Keratinocyte (primary cell): ENCODE measurements around the gene RNASE12. TPM values are rescaled to one million over a fixed set of nuclear protein-coding genes. Genes with fewer than 3 reads are reported as not detected.

Experiments used
- DNase-seq: peaks from one replicate; pipeline ENCODE4 v3.0.0-alpha.2; 2011; ENCODE audit warnings: low read depth, missing footprints, low spot score
- FAIRE-seq: peaks from 2 replicates; lab custom pipeline; 2011; peaks lifted over from hg19 to GRCh38; lab: Jason Lieb, UNC
- H2AFZ ChIP-seq: 2 replicates; pipeline ENCODE4 v1.6.0; 2012; ENCODE audit warnings: low read length, control low read depth, inconsistent platforms; ENCODE audit not compliant: control insufficient read depth
- H3K27ac ChIP-seq: 2 replicates; pipeline ENCODE4 v1.5.1; 2011; ENCODE audit warnings: low read length; ENCODE audit not compliant: control insufficient read depth, insufficient read depth
- H3K27me3 ChIP-seq: 3 replicates; pipeline ENCODE4 v1.6.0; 2011; ENCODE audit warnings: low read length; ENCODE audit not compliant: control insufficient read depth, insufficient read depth; ENCODE audit errors: extremely low read depth
- H3K36me3 ChIP-seq, 2 experiments: 2 replicates in 1 of 2; 3 replicates in 1 of 2; pipeline ENCODE4 v1.5.1; 2011; ENCODE audit warnings: low read length in 2 of 2, mild to moderate bottlenecking in 1 of 2; ENCODE audit not compliant: control insufficient read depth in 2 of 2, insufficient read depth in 2 of 2; ENCODE audit errors: extremely low read depth in 1 of 2
- H3K4me1 ChIP-seq: 3 replicates; pipeline ENCODE4 v1.5.1; 2011; ENCODE audit warnings: low read length; ENCODE audit not compliant: control insufficient read depth, insufficient read depth; ENCODE audit errors: extremely low read depth
- H3K4me2 ChIP-seq: 3 replicates; pipeline ENCODE4 v1.6.0; 2011; ENCODE audit warnings: low read depth, low read length; ENCODE audit not compliant: control insufficient read depth, insufficient read depth; ENCODE audit errors: extremely low read depth
- H3K4me3 ChIP-seq, 3 experiments: fragments of 200-600 bp in 1 of 3; sonication (generic) in 1 of 3; 2 replicates in 2 of 3; 3 replicates in 1 of 3; pipeline ENCODE4 v1.5.1; 2011 to 2016; ENCODE audit warnings: low read length in 3 of 3, mild to moderate bottlenecking in 3 of 3, control low read depth in 2 of 3, inconsistent platforms in 1 of 3, low read depth in 1 of 3, mixed read lengths in 1 of 3, mixed run types in 1 of 3, moderate library complexity in 1 of 3; ENCODE audit not compliant: control insufficient read depth in 2 of 3, insufficient read depth in 2 of 3; ENCODE audit errors: extremely low read depth in 1 of 3
- H3K79me2 ChIP-seq: 2 replicates; pipeline ENCODE4 v1.6.0; 2012; ENCODE audit warnings: low read length; ENCODE audit not compliant: control insufficient read depth, insufficient read depth
- H3K9ac ChIP-seq: 3 replicates; pipeline ENCODE4 v1.6.0; 2011; ENCODE audit warnings: low read length; ENCODE audit not compliant: control insufficient read depth, insufficient read depth; ENCODE audit errors: extremely low read depth
- H3K9me1 ChIP-seq: 3 replicates; pipeline ENCODE4 v1.6.0; 2011; ENCODE audit warnings: low read length; ENCODE audit not compliant: control insufficient read depth, insufficient read depth; ENCODE audit errors: extremely low read depth
- H3K9me3 ChIP-seq: 2 replicates; pipeline ENCODE4 v1.5.1; 2012; ENCODE audit warnings: low read depth, low read length; ENCODE audit not compliant: control insufficient read depth
- H4K20me1 ChIP-seq: 3 replicates; pipeline ENCODE4 v1.6.0; 2011; ENCODE audit warnings: low read length; ENCODE audit not compliant: control insufficient read depth, insufficient read depth; ENCODE audit errors: extremely low read depth
- EZH2 ChIP-seq: IDR thresholded peaks from one replicate; pipeline ENCODE4 v1.6.1; 2012; ENCODE audit warnings: inconsistent platforms, mild to moderate bottlenecking, low read length, moderate library complexity
- dilution Hi-C: fragments of 300-500 bp; cut with MboI; formaldehyde crosslinking; loops from one replicate; pipeline ENCODE4 v1.7.0; 2020; ENCODE audit warnings: low sequenced_read_pairs; ENCODE audit not compliant: extremely low pct_ligation_motif_present
- polyA plus RNA-seq, 5 experiments: library from polyadenylated mRNA; depleted of rRNA in 3 of 5; stranded (reverse) in 3 of 5; stranded (forward) in 1 of 5; unstranded in 1 of 5; fragments of >200 nt; gene quantifications; 1 replicate in 1 of 5; 2 replicates in 3 of 5; 3 replicates in 1 of 5; pipeline versions ENCODE4 v1.2.1 to v1.2.3, GENCODE V29; 2011 to 2012; ENCODE audit warnings: missing spikeins in 2 of 5, low read depth in 1 of 5, low replicate concordance in 1 of 5
- TF ChIP-seq, protein P1 (sequence below), 3 experiments: IDR thresholded peaks in 1 of 3; conservative IDR thresholded peaks in 1 of 3; optimal IDR thresholded peaks in 1 of 3; 2 replicates in 2 of 3; 3 replicates in 1 of 3; pipeline versions ENCODE3 to v1.5.1; 2011; ENCODE audit warnings: low read length in 3 of 3, mild to moderate bottlenecking in 3 of 3, moderate library complexity in 2 of 3, control low read depth in 1 of 3, inconsistent platforms in 1 of 3; ENCODE audit not compliant: insufficient read depth in 2 of 3; ENCODE audit errors: extremely low read depth in 1 of 3

RNASE12 gene
- polyA plus RNA-seq, 1 donor (not counting 4 experiments of a cell fraction or from before 2014, with no cell fraction given) = not detected

DNA sequence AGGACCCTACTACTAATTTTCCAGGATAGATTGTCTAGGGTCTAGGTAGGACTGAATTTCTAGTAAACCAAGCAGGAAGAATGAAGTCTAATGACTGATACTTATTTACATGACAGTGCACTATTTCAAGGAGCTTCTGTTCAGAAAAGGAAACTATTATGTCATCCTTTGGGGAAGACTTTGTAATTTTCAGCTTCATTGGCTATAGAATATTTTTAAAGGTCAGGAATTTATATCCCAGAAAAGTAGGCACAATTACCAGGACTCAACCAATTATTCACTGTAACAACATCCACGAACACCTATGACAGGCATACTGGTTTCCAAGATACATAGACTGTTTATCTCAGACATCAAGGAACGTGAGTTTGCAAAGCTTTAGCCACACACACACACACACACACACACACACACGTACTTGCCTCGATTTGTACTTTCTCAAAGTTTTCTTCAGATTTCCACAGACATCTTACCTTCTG is 27.1 kb upstream of the RNASE12 start:
- no peak for FAIRE-seq
- Histone ChIP-seq H3K9ac (no peak overlapping the region), H3K27ac (no peak overlapping the region), H3K27me3 (no peaks in the 10 kb centered on the region), H3K9me1 (no peaks in the 10 kb centered on the region), H4K20me1 (no peaks in the 10 kb centered on the region), H3K4me3 (no peak overlapping the region), H2AFZ (no peak overlapping the region), H3K36me3 (no peaks in the 10 kb centered on the region), H3K4me1 (peaks cover 5% of the 10 kb centered on the region), H3K9me3 (no peaks in the 10 kb centered on the region), H3K79me2 (no peaks in the 10 kb centered on the region), H3K4me2 (no peak overlapping the region)
- DNase-seq = no peak
- TF ChIP-seq, protein P1, sequence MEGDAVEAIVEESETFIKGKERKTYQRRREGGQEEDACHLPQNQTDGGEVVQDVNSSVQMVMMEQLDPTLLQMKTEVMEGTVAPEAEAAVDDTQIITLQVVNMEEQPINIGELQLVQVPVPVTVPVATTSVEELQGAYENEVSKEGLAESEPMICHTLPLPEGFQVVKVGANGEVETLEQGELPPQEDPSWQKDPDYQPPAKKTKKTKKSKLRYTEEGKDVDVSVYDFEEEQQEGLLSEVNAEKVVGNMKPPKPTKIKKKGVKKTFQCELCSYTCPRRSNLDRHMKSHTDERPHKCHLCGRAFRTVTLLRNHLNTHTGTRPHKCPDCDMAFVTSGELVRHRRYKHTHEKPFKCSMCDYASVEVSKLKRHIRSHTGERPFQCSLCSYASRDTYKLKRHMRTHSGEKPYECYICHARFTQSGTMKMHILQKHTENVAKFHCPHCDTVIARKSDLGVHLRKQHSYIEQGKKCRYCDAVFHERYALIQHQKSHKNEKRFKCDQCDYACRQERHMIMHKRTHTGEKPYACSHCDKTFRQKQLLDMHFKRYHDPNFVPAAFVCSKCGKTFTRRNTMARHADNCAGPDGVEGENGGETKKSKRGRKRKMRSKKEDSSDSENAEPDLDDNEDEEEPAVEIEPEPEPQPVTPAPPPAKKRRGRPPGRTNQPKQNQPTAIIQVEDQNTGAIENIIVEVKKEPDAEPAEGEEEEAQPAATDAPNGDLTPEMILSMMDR (optimal IDR thresholded peaks at IDR 0.05 in 1 of 3, IDR thresholded peaks at IDR 0.05 in 1 of 3, conservative IDR thresholded peaks at IDR 0.05 in 1 of 3; ENCODE audit: extremely low read depth in 1 of 3, insufficient read depth in 2 of 3, low read length in 3 of 3) = no peak
- dilution Hi-C loops = no loop called here

DNA sequence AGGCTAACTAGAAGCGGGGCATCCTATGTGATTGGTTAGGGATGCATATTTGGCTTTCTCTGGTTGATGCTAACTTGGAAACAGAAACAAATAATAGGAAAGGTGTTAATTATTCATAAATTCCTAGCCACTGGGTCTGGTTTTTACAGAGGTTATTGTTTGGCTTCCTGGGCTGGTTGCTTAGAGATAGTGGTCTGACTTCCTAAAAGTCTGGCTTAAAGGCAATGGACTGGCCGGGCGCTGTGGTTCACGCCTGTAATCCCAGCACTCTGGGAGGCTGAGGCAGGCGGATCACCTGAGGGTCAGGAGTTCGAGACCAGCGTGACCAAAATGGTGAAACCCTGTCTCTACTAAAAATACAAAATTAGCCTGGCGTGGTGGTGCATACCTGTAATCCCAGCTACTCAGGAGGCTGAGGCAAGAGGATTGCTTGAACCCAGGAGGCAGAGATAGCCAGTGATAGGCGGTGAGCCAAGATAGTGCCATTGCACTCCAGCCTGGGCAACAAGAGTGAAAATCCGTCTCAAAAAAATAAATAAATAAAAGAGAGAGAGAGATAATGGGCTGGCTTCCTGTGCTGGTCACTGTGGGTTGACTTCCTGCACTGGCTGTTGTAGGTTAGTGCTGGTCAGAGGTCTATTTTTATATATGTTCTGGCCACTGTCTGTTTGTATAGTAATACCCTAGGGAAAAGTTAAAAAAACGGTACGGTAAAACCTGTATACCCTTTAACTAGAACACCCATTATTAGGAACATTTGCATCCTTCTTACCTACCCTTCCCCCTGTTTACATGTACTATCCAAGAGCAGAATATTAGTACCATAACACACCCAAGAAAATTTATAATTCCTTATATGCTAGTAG is 26.2 kb upstream of the RNASE12 start:
- dilution Hi-C loops = no loop called here
- H3K9me3 ChIP-seq = no peaks in the 10 kb centered on the region
- no peak overlapping the region for H3K9ac ChIP-seq
- DNase-seq (no peak), FAIRE-seq (no peak)
- no peak overlapping the region for H3K4me3 ChIP-seq
- no peak overlapping the region for H3K27ac ChIP-seq
- no peak overlapping the region for H3K4me2 ChIP-seq
- H3K27me3 ChIP-seq = no peaks in the 10 kb centered on the region
- H4K20me1 ChIP-seq = no peaks in the 10 kb centered on the region
- no peak overlapping the region for H2AFZ ChIP-seq
- TF ChIP-seq, protein P1 (optimal IDR thresholded peaks at IDR 0.05 in 1 of 3, IDR thresholded peaks at IDR 0.05 in 1 of 3, conservative IDR thresholded peaks at IDR 0.05 in 1 of 3; ENCODE audit: extremely low read depth in 1 of 3, insufficient read depth in 2 of 3, low read length in 3 of 3) = no peak
- TF ChIP-seq EZH2 = no peak
- peaks cover 9% of the 10 kb centered on the region for H3K4me1 ChIP-seq
- H3K9me1 ChIP-seq = peaks cover 3% of the 10 kb centered on the region
- H3K79me2 ChIP-seq = no peaks in the 10 kb centered on the region
- H3K36me3 ChIP-seq = no peaks in the 10 kb centered on the region
